Uterus (tissue), 2 donors: ENCODE results near the gene RPL31.

Experiments
- CTCF ChIP-seq, 4 experiments: fragments of 200-600 bp in 2 of 4; fragments of 450-650 bp in 2 of 4; sonication (generic) in 2 of 4; IDR thresholded peaks; one replicate each; pipeline ENCODE4 v1.5.1; 2016 to 2019; ENCODE audit warnings: antibody characterized with exemption in 4 of 4, mild to moderate bottlenecking in 2 of 4, moderate library complexity in 1 of 4
- POLR2A ChIP-seq, 2 donors: fragments of 450-650 bp; IDR thresholded peaks; one replicate each; pipeline ENCODE4 v1.6.1; 2016; ENCODE audit warnings: antibody characterized with exemption in 2 of 2, mild to moderate bottlenecking in 1 of 2, moderate library complexity in 1 of 2

GRCh38 chr2:100957996-100958653 lies 44.0 kb upstream of the RPL31 start:
- TF ChIP-seq CTCF (IDR thresholded peaks at IDR 0.05) = no peak
- TF ChIP-seq POLR2A (IDR thresholded peaks at IDR 0.05) = no peak
